Stimulated activated CD4-positive, alpha-beta T cell treated with anti-CD3 and anti-CD28 coated beads, Interleukin-4, amount 100 ng/mL, for 48 hours (primary cell): ENCODE results near the gene P3H1.
"Not testable (repeated sequence)": the region's sequence is repeated elsewhere in the genome, so short reads cannot be mapped to it uniquely, and the experiment has no call there.

ENCODE experiments used
- DNase-seq, 2 donors: peaks; one replicate each; pipeline ENCODE4 v3.0.0-alpha.2; 2020; ENCODE audit warnings: low read depth in 2 of 2

Gene P3H1

DNA sequence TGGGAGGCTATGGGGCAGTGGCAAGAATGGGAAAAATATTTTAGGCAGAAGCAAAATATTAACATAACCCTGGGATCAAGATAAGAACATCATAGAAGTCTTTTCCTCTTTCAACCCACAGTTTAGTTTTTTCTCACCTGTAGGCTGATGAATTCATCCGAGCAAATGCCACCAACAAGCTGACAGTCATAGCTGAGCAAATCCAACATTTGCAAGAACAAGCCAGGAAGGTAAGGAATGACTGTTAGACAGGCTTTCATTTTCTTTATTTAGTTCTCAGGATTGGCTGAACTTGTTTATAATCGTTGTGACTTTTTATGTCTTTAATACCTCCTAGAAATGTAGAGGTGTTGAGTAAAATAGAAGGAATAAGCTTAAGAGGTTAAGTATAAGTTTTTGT lies 6.6 kb upstream of the P3H1 start:
- no peak for DNase-seq

GRCh38 chr1:42769811-42770210 lies 3.0 kb upstream of the P3H1 start:
- DNase-seq: no peak

DNA sequence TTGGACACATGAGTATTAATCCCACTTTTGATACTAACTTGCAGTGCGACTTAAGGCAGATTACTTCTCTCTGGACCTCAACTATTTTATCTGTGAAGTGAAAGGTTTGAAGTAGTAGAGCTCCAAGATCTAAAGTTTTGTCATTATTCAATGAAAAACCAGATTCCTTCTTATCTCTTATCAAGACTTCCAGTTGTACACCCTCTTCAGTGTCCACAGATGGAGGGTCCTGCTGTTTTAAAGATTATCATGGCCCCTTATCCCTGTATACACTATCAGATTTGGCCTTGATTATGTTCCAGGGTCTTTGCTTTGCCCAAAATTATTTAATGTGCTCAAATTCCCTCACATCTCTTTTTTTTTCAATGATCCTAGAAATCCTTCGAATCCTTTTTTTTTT lies 1.3 kb upstream of the P3H1 start:
- DNase-seq: no peak

GRCh38 chr1:42767510-42768000 lies 727 bp upstream of the P3H1 start:
- DNase-seq: no peak

DNA sequence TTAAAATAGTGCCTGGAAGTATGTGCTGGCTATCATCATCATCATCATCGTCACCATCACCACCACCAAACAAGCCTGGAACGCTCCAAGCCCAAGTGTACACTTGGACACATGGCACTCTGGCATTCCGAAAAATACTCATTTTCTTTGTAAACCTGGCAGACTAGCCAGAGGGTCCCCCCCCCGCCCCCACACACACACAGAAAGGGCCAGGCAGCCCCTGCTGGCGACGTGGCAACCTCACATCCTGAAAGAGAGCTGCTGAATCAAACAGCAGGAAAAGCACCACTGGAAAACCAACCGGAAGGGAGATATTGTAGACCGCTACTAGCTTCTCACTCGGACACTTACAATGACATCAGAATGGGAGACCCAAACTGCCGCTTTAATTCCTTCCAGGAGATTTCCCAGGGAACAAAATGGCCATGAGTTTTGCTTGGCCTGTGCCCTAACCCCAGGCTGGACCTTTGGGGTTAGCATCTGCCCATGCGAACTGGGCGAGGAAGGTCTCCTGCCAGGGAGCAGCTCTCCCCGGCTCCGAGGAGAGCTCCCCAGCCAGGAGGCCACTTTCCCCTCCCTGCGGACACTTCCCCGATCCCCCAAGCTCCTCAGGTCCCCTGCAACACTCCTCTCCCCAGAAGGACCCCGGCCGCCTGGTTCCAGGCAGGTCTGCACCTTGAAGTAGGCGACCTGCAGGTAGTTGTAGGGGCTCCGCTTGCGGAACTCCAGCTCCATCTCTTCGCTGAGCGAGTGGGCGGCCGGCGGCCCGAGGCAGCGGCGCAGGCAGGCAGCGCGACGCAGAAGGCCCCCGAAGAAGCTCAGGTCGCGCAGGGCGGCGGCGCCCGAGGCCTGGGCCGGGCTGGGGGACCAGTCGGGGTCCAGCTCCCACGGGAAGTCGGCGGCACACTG lies 742 bp downstream of the P3H1 start:
- DNase-seq: peak; percentile 44 to 45

DNA sequence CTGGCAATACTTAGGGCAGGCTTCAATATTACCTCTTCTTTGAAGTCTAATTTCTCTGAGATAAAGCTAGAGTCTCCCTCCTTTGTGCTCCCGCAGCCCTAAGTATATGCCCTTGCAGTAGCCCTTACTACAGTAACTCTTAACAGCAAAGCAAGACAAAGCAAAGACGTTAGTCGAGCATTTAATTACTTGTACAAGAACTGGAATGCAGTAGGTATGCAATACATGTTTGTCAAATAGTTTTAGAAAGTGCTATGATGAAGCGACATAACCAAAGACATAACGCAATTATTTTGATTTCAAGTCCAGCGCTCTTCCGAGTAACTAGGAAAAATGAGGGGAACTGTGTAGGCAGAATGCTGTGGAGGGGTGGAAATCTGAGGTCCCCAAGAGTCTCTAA lies 1.6 kb downstream of the P3H1 start:
- no peak for DNase-seq

GRCh38 chr1:42762269-42762668 lies 4.6 kb downstream of the P3H1 start:
- no peak for DNase-seq

- DNase-seq: no peak
Measured at GRCh38 chr1:42761567-42761966, 5.3 kb downstream of the P3H1 start.

- no peak for DNase-seq
Measured at GRCh38 chr1:42759114-42759513, 7.7 kb downstream of the P3H1 start.

- no peak for DNase-seq
Measured at GRCh38 chr1:42758641-42759040, 8.2 kb downstream of the P3H1 start.

- no peak for DNase-seq
Measured at GRCh38 chr1:42757892-42758275, 8.9 kb downstream of the P3H1 start.

GRCh38 chr1:42756956-42757891 lies 9.6 kb downstream of the P3H1 start:
- DNase-seq: no peak

DNA sequence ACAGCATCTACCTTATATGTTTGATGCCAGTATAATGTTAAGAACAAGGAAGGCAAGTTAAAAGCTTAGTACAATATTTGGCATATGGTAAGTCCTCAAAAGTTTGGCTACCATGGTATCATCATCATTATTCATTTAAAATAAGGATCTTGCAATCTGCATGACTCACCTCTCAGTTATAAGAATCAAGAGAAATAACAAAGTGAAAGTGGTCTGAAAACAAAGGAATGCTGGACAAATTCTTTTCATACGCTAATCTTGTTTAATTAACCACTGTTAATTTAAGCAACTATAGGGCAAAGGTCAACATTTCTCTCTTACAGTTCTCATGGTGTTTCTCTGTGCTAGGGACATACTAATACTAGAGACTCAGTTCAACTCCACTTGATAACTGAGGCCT lies 13.8 kb downstream of the P3H1 start:
- no peak for DNase-seq

- DNase-seq: no peak
Measured at GRCh38 chr1:42752284-42752683, 14.5 kb downstream of the P3H1 start.

GRCh38 chr1:42751511-42752070 lies 15.2 kb downstream of the P3H1 start:
- DNase-seq: not testable (repeated sequence)

- DNase-seq: no peak
Measured at GRCh38 chr1:42750041-42750440, 16.8 kb downstream of the P3H1 start.

DNA sequence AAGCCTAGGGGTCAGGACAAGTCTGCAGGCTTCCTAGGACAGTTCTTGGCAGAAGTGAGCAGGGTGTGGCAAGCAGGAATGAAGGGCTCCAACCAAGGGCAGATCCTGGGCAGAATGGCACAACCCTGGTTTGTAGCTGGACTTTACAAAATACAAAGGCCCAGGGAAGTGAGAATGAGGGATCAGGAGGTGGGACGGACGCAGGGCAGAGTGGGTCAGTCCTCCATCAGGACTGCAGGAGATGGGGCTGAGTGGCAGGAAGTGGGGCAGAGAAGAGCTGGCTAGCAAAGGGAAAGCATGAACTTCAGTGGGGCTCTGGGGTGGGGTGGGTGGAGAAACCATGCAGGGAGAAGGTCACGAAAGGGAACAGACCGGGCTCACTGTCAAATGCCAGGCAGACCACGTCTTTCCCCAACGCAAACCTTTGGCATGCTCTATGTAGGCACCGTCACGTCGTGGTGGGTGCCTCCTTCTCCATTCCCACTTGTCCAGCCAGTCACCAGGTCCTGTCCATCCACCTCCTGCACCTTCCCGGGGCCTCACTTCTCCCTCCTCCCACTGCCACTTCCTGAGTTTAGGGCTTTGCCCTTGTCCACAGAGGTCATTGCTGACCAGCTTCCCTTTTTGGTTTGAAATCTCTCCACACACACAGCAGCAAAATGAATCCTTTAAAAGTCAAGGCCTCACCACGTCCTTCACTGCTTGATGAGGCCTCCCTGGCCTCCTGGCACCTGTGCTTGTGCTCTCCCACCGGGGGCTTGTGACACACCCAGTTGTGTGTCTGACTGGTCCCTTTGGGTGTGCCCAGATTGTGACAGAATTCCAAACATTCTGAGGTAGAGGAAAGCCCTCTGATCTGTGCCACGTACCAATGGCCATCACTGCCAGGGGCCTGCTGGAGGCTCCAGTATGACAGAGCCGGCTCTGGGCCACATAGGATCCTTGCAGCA lies 18.1 kb downstream of the P3H1 start:
- DNase-seq: no peak

- no peak for DNase-seq
Measured at GRCh38 chr1:42748021-42748420, 18.8 kb downstream of the P3H1 start.

DNA sequence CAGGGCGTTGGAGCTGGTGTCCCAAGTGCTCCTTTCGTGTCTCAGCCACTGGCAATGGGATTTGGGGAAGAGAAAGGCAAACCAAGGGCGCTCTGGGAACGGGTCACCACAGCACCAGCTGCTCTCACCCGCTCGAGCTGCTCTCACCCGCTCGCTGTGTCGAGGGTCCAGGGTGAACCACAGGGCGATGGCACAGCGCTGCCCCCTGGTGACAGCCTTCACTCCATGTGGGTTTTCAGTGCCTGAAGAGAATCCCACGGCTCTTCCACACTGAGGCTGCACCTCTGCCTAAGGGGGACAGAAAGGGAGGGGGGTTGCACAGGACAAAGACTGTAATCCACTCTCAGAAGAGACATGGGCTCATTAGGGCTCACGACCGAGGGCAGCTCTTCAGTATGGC lies 19.7 kb downstream of the P3H1 start:
- peak in 1 of 2 donors; percentile 35 for DNase-seq

- no peak for DNase-seq
Measured at GRCh38 chr1:42746436-42747105, 20.3 kb downstream of the P3H1 start.
